ENCODE results near the gene EFS. TPM values are rescaled to one million over a fixed set of nuclear protein-coding genes. Genes with fewer than 3 reads are reported as not detected.
"Not testable (repeated sequence)": the region's sequence is repeated elsewhere in the genome, so short reads cannot be mapped to it uniquely, and the experiment has no call there.

The EFS gene
- total RNA-seq, 1 donor: 10.8 TPM

- no peak overlapping the region for H3K4me3 ChIP-seq (ENCODE audit: low read depth, low read length)
- no peak for DNase-seq (ENCODE audit: low read depth)
- TF ChIP-seq CTCF (IDR thresholded peaks at IDR 0.05; ENCODE audit: insufficient read depth, low read length): no peak
Observed at GRCh38 chr14:23399591-23399990, 34.6 kb upstream of the EFS start.

- H3K4me3 ChIP-seq (ENCODE audit: low read depth, low read length): no peak overlapping the region
- DNase-seq (ENCODE audit: low read depth): no peak
- no peak for TF ChIP-seq CTCF (IDR thresholded peaks at IDR 0.05; ENCODE audit: insufficient read depth, low read length)
Observed at GRCh38 chr14:23399136-23399535, 34.2 kb upstream of the EFS start.

GRCh38 chr14:23398348-23398747 is 33.4 kb upstream of the EFS start:
- no peak overlapping the region for H3K4me3 ChIP-seq (ENCODE audit: low read depth, low read length)
- TF ChIP-seq CTCF (IDR thresholded peaks at IDR 0.05; ENCODE audit: insufficient read depth, low read length): no peak

GRCh38 chr14:23396781-23397407 is 31.9 kb upstream of the EFS start:
- no peak for TF ChIP-seq CTCF (IDR thresholded peaks at IDR 0.05; ENCODE audit: insufficient read depth, low read length)
- no peak for DNase-seq (ENCODE audit: low read depth)
- no peak overlapping the region for H3K4me3 ChIP-seq (ENCODE audit: low read depth, low read length)

More at GRCh38 chr14:23398348-23398747, 33.4 kb upstream of the EFS start:
- no peak for DNase-seq (ENCODE audit: low read depth)

- no peak for DNase-seq (ENCODE audit: low read depth)
- H3K4me3 ChIP-seq (ENCODE audit: low read depth, low read length): no peak overlapping the region
- no peak for TF ChIP-seq CTCF (IDR thresholded peaks at IDR 0.05; ENCODE audit: insufficient read depth, low read length)
Observed at GRCh38 chr14:23396126-23396525, 31.2 kb upstream of the EFS start.

GRCh38 chr14:23392613-23393012 is 27.6 kb upstream of the EFS start:
- no peak for TF ChIP-seq CTCF (IDR thresholded peaks at IDR 0.05; ENCODE audit: insufficient read depth, low read length)
- no peak for DNase-seq (ENCODE audit: low read depth)
- H3K4me3 ChIP-seq (ENCODE audit: low read depth, low read length): no peak overlapping the region

- H3K4me3 ChIP-seq (ENCODE audit: low read depth, low read length); DNase-seq (ENCODE audit: low read depth): not testable (repeated sequence)
Observed at GRCh38 chr14:23389871-23390270, 24.9 kb upstream of the EFS start.

Data from fibroblast of the aortic adventitia (primary cell).